Calu3 (cell line): Measurements from ENCODE around the gene METTL15. TPM values are rescaled to one million over a fixed set of nuclear protein-coding genes. Genes with fewer than 3 reads are reported as not detected.
A peak's percentile ranks its signal among the peaks of the same experiment; 100 is the strongest.

Experiments
- BruUV-seq: library from RNA; stranded (reverse); fragments of 400-500 nt; replicated peaks from 2 replicates; lab custom pipeline; 2021; lab: Mats Ljungman, UMichigan
- CTCF ChIA-PET: fragments of 300-600 bp; sonication (Branson Sonifier 250); formaldehyde crosslinking; loops from one replicate; lab custom pipeline; 2022; ENCODE audit warnings: antibody characterized with exemption; lab: Charles Lee
- DNase-seq: peaks from one replicate; pipeline ENCODE4 v3.0.0; 2022
- H3K27ac Mint-ChIP-seq: one replicate; pipeline ENCODE4 v1.8.0; 2022; ENCODE audit warnings: mixed read lengths; ENCODE audit not compliant: unreplicated experiment
- H3K27me3 Mint-ChIP-seq: one replicate; pipeline ENCODE4 v1.8.0; 2022; ENCODE audit warnings: mixed read lengths; ENCODE audit not compliant: unreplicated experiment
- H3K36me3 Mint-ChIP-seq: one replicate; pipeline ENCODE4 v1.8.0; 2022; ENCODE audit warnings: mild to moderate bottlenecking, moderate library complexity, mixed read lengths; ENCODE audit not compliant: insufficient read depth, unreplicated experiment
- H3K4me1 Mint-ChIP-seq: one replicate; pipeline ENCODE4 v1.8.0; 2022; ENCODE audit warnings: mild to moderate bottlenecking, low read depth, mixed read lengths; ENCODE audit not compliant: unreplicated experiment
- H3K4me3 Mint-ChIP-seq: one replicate; pipeline ENCODE4 v1.8.0; 2022; ENCODE audit warnings: mild to moderate bottlenecking, low read depth, moderate library complexity, mixed read lengths; ENCODE audit not compliant: unreplicated experiment
- H3K9me3 Mint-ChIP-seq: one replicate; pipeline ENCODE4 v1.8.0; 2022; ENCODE audit warnings: low read depth, mixed read lengths; ENCODE audit not compliant: unreplicated experiment
- intact Hi-C: fragments of 100-400 bp; cut with micrococcal nuclease; formaldehyde crosslinking; loops from one replicate; pipeline ENCODE4 v1.10.0; 2022; ENCODE audit not compliant: unreplicated experiment
- total RNA-seq: library from RNA; stranded (reverse); gene quantifications from 2 replicates; pipeline ENCODE4 v1.2.3, GENCODE V29; 2022
- TF ChIP-seq, protein P1 (sequence below): fragments of 200-600 bp; IDR thresholded peaks from one replicate; pipeline ENCODE4 v1.8.0; 2022; ENCODE audit warnings: antibody characterized with exemption; ENCODE audit not compliant: unreplicated experiment

METTL15 gene
- total RNA-seq, 1 experiment from 2014 or later, result 19.0 TPM

DNA sequence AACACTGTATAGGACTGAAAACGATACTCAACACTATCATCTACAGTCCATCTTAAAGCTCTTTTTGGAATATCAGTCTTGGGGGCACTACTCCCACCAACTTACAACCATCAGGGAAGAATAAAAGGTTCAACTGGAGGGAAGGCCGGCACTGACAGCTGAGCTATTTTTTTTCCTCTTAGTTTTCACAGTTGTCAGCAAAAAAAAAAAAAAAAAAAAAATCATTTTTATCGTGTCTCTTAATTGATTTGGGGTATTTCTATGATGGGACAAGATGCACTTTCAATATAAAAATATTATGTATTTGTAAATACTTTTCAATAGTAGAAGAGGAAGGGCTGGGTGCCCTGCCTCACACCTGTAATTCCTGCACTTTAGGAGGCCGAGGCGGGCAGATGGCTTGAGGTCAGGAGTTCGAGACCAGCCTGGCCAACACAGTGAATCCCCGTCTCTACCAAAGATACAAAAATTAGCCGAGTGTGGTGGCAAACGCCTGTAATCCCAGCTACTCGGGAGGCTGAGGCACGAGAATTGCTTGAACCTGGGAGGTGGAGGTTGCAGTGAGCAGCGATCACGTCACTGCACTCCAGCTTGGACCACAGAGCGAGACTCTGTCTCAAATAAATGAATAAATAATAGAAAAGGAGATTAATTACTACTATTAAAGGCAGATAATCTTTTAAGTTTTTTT is 1.7 kb upstream of the METTL15 start:
- intact Hi-C loops, result loop anchor here (5.0 kb wide), 3 partner anchors 241 to 1226 kb away; no protein-coding TSS in a partner anchor
- CTCF ChIA-PET, result interaction anchor here (0.6 to 2.9 kb wide), 6 partner anchors 130 to 1053 kb away, joined by 3 to 20 read pairs (median 3); partner anchors contain the start of gene BDNF
- H3K27ac Mint-ChIP-seq, result peak overlapping the region; percentile 97

DNA sequence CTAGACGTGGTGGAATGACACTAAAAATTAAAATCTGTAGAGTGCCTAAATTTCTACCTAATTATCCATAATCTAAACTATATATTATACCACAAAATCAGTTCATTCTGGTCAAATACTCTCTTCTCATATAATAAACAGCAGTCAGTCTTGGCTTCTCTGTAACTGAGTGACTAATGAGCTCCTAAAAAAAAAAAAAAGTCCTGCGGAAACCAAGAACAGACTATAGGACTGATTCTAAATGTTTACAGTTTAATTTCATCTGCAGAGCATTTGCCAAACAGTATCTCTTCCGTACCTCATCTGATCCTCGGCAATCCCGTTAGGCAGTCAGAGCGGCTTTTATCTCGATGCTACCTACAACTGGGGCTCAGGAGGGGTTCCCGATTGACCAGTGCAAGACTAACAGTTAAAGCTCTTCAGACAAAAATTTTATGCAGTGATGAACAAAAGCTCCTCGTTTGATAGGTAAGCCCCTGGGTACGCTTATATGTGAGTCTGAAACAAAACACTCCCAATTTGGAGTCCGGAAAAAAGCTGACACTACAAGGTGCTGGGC is 918 bp upstream of the METTL15 start:
- Mint-ChIP-seq H3K27ac (peak overlapping the region; percentile 97), H3K4me3 (peak overlapping the region; percentile 87), H3K9me3 (no peaks in the 10 kb centered on the region), H3K27me3 (no peaks in the 10 kb centered on the region), H3K36me3 (peaks cover 43% of the 10 kb centered on the region), H3K4me1 (peaks cover 29% of the 10 kb centered on the region)
- CTCF ChIA-PET, result interaction anchor here (1.5 to 2.9 kb wide), 2 partner anchors 39 to 408 kb away, joined by 3 to 20 read pairs; partner anchors contain the start of gene BDNF
- no peak for DNase-seq
- TF ChIP-seq, protein P1, sequence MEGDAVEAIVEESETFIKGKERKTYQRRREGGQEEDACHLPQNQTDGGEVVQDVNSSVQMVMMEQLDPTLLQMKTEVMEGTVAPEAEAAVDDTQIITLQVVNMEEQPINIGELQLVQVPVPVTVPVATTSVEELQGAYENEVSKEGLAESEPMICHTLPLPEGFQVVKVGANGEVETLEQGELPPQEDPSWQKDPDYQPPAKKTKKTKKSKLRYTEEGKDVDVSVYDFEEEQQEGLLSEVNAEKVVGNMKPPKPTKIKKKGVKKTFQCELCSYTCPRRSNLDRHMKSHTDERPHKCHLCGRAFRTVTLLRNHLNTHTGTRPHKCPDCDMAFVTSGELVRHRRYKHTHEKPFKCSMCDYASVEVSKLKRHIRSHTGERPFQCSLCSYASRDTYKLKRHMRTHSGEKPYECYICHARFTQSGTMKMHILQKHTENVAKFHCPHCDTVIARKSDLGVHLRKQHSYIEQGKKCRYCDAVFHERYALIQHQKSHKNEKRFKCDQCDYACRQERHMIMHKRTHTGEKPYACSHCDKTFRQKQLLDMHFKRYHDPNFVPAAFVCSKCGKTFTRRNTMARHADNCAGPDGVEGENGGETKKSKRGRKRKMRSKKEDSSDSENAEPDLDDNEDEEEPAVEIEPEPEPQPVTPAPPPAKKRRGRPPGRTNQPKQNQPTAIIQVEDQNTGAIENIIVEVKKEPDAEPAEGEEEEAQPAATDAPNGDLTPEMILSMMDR, result no peak
- intact Hi-C loops, result loop anchor here (5.0 kb wide), 3 partner anchors 240 to 1225 kb away; no protein-coding TSS in a partner anchor
- no TSS peak for BruUV-seq

More for the DNA sequence above, 1.7 kb upstream of the METTL15 start:
- Mint-ChIP-seq H3K4me3 (peak overlapping the region; percentile 87), H3K4me1 (peaks cover 33% of the 10 kb centered on the region), H3K36me3 (peaks cover 43% of the 10 kb centered on the region), H3K9me3 (no peaks in the 10 kb centered on the region), H3K27me3 (no peaks in the 10 kb centered on the region)
- no peak for DNase-seq
- TF ChIP-seq, protein P1, result no peak
- BruUV-seq, result no TSS peak

DNA sequence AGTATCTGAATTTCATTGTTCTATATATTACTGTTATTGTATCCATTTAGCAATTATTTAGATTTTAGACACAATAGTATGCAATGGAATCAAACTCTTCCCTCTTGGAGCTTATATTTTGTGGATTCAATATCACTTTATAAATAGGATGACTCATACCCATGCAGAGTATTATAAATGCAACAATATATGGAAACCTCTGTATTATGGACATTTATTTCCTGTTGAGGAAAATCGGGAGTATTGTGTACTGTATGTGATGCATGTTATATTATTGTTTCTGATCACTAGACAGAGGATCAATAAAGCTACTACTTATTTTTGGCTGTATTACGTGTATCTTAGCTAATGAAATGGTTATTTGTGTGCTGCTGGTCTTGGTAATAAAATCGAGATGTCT is 770 bp downstream of the METTL15 start:
- Mint-ChIP-seq H3K27me3 (no peaks in the 10 kb centered on the region), H3K27ac (peak overlapping the region; percentile 97), H3K4me3 (peak overlapping the region; percentile 87), H3K36me3 (peaks cover 43% of the 10 kb centered on the region), H3K4me1 (peaks cover 18% of the 10 kb centered on the region), H3K9me3 (no peaks in the 10 kb centered on the region)
- CTCF ChIA-PET, result interaction anchor here (2.9 kb wide), 1 partner anchor 410 kb away, joined by 20 read pairs; the partner anchor contains the start of gene BDNF
- DNase-seq, result no peak
- TF ChIP-seq, protein P1, result no peak
- intact Hi-C loops, result loop anchor here (2.0 to 5.0 kb wide), 4 partner anchors 38 to 1223 kb away; no protein-coding TSS in a partner anchor
- BruUV-seq, result no TSS peak

DNA sequence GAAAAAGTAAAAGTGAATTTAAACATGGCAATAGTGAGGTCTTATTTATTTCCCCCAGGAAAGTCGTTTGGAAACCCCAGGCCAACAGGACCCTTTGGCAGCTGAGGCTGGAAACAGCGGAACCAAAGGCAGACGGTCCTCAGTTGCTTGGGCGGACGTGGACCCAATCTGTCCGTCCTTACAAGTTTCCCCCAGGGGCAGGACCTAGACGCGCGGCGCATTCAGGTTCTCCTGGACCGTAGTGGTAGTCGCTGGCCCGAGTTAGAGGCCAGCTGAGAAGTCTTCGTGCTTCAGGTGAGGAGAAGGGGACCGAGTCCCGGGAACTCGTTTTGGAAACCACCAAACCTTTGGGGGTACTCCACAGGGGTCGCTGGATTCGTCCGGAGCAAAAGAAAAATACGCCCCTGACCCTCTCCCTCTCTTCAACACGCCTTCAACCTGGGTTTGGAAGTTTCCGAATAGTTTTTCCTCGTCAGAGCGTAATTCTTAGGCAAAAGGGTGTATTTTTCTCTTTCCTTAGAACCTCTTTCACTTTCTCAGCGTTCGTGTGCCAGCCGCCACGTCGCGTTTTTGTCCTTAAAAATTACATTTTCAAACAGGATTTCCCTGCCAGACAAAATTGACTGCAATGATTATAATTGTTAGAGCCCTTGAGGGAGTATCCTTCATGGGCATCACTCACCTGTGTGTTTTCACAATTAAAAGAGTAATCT is 2.1 kb downstream of the METTL15 start:
- Mint-ChIP-seq H3K9me3 (no peaks in the 10 kb centered on the region), H3K4me3 (peak overlapping the region; percentile 87), H3K4me1 (peaks cover 11% of the 10 kb centered on the region), H3K27me3 (no peaks in the 10 kb centered on the region), H3K27ac (peak overlapping the region; percentile 97), H3K36me3 (peaks cover 43% of the 10 kb centered on the region)
- CTCF ChIA-PET, result no interaction called here
- TF ChIP-seq, protein P1, result no peak
- intact Hi-C loops, result loop anchor here (2.0 kb wide), 1 partner anchor 419 kb away; no protein-coding TSS in a partner anchor
- DNase-seq, result peak; percentile 78
- TSS peak; percentile 33 for BruUV-seq
